Endothelial cell of umbilical vein (primary cell): ENCODE measurements around the gene EML2.

Experiments used
- FOS ChIP-seq: IDR thresholded peaks from 2 replicates; pipeline ENCODE4 v1.6.1; 2011; ENCODE audit warnings: mild to moderate bottlenecking, low read length, moderate library complexity, borderline replicate concordance; ENCODE audit not compliant: insufficient read depth
- GATA2 ChIP-seq: IDR thresholded peaks from 2 replicates; pipeline ENCODE4 v1.7.0; 2011; ENCODE audit warnings: low read depth, mild to moderate bottlenecking, moderate library complexity, mixed read lengths, low read length; ENCODE audit not compliant: insufficient read length, insufficient read depth
- JUN ChIP-seq: IDR thresholded peaks from 2 replicates; pipeline ENCODE4 v1.6.1; 2011; ENCODE audit warnings: borderline replicate concordance, low read depth; ENCODE audit not compliant: insufficient read length, insufficient read depth
- MYC ChIP-seq: IDR thresholded peaks from one replicate; pipeline ENCODE4 v1.6.1; 2011; ENCODE audit warnings: mild to moderate bottlenecking, low read depth, low read length
- POLR2A ChIP-seq: IDR thresholded peaks from 2 replicates; pipeline ENCODE4 v1.6.1; 2012; ENCODE audit warnings: low read depth, mild to moderate bottlenecking, control low read depth, low read length
- POLR2AphosphoS5 ChIP-seq: IDR thresholded peaks from 2 replicates; pipeline ENCODE4 v1.6.1; 2012; ENCODE audit warnings: low read depth, mild to moderate bottlenecking, control low read depth, low read length, moderate library complexity; ENCODE audit not compliant: insufficient read depth
- TF ChIP-seq, protein P1 (sequence below), 2 donors: IDR thresholded peaks; 1 replicate in 1 of 2; 2 replicates in 1 of 2; pipeline ENCODE4 v1.5.1; 2011; ENCODE audit warnings: low read length in 2 of 2, mild to moderate bottlenecking in 2 of 2, moderate library complexity in 2 of 2, control low read depth in 1 of 2, inconsistent platforms in 1 of 2, low read depth in 1 of 2; ENCODE audit not compliant: insufficient read depth in 1 of 2; ENCODE audit errors: extremely low read depth in 1 of 2
- TF ChIP-seq, protein P2 (sequence below): IDR thresholded peaks from 2 replicates; pipeline ENCODE4 v1.6.1; 2011; ENCODE audit not compliant: insufficient read depth, insufficient read length

DNA sequence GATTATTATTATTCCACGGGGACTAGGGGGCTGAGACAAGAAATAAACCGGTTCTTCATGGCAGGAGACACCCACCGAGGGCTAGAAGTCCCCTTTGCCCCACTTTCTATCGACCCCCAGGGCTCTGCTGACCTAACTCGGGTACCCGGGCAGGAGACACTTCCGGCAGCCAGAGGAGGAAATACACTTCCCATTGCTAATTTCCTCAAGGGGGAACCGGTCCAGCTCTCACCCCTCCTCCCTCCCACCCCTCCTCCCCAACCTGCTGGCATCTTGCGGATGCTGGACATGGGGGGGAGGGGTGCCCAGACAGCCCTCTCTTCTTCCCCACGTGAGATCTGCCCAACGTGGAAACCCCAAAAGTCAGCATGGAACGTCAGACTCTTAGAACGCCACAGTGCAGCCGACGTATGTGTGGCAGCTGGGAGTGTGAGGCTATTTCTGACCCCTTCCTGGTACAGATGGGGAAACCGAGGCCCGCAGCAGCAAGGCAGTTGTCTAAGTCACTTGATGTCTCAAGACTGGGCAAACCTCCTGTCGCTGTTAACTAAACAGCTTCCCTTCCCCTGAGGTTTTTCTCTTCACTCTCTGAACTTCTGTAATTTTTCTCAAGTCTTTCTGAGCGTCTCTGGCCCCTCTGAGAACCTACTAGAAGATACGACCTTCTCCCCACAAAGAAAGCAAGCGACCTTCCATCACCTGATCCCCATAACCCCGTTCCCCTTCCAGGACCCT is 40.8 kb downstream of the EML2 start:
- TF ChIP-seq, protein P1, sequence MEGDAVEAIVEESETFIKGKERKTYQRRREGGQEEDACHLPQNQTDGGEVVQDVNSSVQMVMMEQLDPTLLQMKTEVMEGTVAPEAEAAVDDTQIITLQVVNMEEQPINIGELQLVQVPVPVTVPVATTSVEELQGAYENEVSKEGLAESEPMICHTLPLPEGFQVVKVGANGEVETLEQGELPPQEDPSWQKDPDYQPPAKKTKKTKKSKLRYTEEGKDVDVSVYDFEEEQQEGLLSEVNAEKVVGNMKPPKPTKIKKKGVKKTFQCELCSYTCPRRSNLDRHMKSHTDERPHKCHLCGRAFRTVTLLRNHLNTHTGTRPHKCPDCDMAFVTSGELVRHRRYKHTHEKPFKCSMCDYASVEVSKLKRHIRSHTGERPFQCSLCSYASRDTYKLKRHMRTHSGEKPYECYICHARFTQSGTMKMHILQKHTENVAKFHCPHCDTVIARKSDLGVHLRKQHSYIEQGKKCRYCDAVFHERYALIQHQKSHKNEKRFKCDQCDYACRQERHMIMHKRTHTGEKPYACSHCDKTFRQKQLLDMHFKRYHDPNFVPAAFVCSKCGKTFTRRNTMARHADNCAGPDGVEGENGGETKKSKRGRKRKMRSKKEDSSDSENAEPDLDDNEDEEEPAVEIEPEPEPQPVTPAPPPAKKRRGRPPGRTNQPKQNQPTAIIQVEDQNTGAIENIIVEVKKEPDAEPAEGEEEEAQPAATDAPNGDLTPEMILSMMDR (IDR thresholded peaks at IDR 0.05; ENCODE audit: extremely low read depth in 1 of 2, insufficient read depth in 1 of 2, low read depth in 1 of 2, low read length in 2 of 2) = no peak
- peak; percentile 96 for TF ChIP-seq POLR2AphosphoS5
- peak; percentile 41 for TF ChIP-seq MYC
- TF ChIP-seq, protein P2, sequence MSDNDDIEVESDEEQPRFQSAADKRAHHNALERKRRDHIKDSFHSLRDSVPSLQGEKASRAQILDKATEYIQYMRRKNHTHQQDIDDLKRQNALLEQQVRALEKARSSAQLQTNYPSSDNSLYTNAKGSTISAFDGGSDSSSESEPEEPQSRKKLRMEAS = no peak
- peak; percentile 56 for TF ChIP-seq POLR2A
- peak; percentile 35 for TF ChIP-seq GATA2
- TF ChIP-seq JUN = peak; percentile 35
- TF ChIP-seq FOS = peak; percentile 57
